GM12878 (cell line): ENCODE measurements around the gene TBX15. TPM values are rescaled to one million over a fixed set of nuclear protein-coding genes. Genes with fewer than 3 reads are reported as not detected.
A peak's percentile ranks its signal among the peaks of the same experiment; 100 is the strongest.

Experiments
- ATAC-seq: fragments of 200-7000 bp; cut with Tn5 transposase; 3 replicates; pipeline ENCODE4 v1.9.1; 2020; ENCODE audit warnings: mild to moderate bottlenecking, moderate library complexity
- BruUV-seq: library from RNA; stranded (reverse); fragments of 400-500 nt; replicated peaks from 2 replicates; lab custom pipeline; 2021; lab: Mats Ljungman, UMichigan
- CTCF ChIA-PET: fragments of 300-600 bp; sonication (Branson Sonifier 250); formaldehyde crosslinking; extraction: SDS; loops from one replicate; lab custom pipeline; 2021; ENCODE audit warnings: inconsistent platforms; lab: Yijun Ruan, JAX
- POLR2A ChIA-PET: fragments of 350-600 bp; formaldehyde crosslinking; extraction: SDS; loops from one replicate; lab custom pipeline; 2021; ENCODE audit warnings: inconsistent platforms; lab: Charles Lee
- RAD21 ChIA-PET: fragments of 300-600 bp; sonication (Branson Sonifier 250); formaldehyde crosslinking; loops from one replicate; lab custom pipeline; 2023; ENCODE audit warnings: antibody characterized with exemption; ENCODE audit not compliant: unreplicated experiment; lab: Charles Lee
- SMC1A ChIA-PET: fragments of 300-600 bp; sonication (Branson Sonifier 250); formaldehyde crosslinking; loops from one replicate; lab custom pipeline; 2023; ENCODE audit not compliant: unreplicated experiment, uncharacterized antibody; lab: Charles Lee
- DNase-seq: peaks from one replicate; pipeline ENCODE4 v3.0.0-alpha.2; 2011; ENCODE audit warnings: low read depth, low spot score
- FAIRE-seq: peaks from 3 replicates; lab custom pipeline; 2011; peaks lifted over from hg19 to GRCh38; lab: Jason Lieb, UNC
- H2AFZ ChIP-seq: 2 replicates; pipeline ENCODE4 v1.6.0; 2011; ENCODE audit warnings: low read depth, low read length, control low read depth; ENCODE audit not compliant: control insufficient read depth
- H3K27ac ChIP-seq: 2 replicates; pipeline ENCODE4 v1.5.1; 2011; ENCODE audit warnings: control low read depth; ENCODE audit not compliant: control insufficient read depth, insufficient read depth
- H3K27me3 ChIP-seq, 2 experiments: replicated peaks in 1 of 2; 2 replicates each; pipeline versions ENCODE4 v1.6.0 to v1.6.1; 2011; ENCODE audit warnings: low read length in 1 of 2; ENCODE audit not compliant: control insufficient read depth in 2 of 2, insufficient read depth in 2 of 2
- H3K36me3 ChIP-seq, 2 experiments: 2 replicates each; pipeline ENCODE4 v1.5.1; 2011; ENCODE audit warnings: low read length in 1 of 2; ENCODE audit not compliant: control insufficient read depth in 2 of 2, insufficient read depth in 2 of 2
- H3K4me1 ChIP-seq: 2 replicates; pipeline ENCODE4 v1.6.1; 2011; ENCODE audit warnings: mild to moderate bottlenecking, low read length, moderate library complexity, mixed read lengths; ENCODE audit not compliant: control insufficient read depth, insufficient read depth
- H3K4me2 ChIP-seq: 2 replicates; pipeline ENCODE4 v1.6.0; 2011; ENCODE audit warnings: control low read depth; ENCODE audit not compliant: control insufficient read depth, insufficient read depth
- H3K4me3 ChIP-seq: fragments of 200-600 bp; sonication (generic); 2 replicates; pipeline ENCODE4 v1.5.1; 2016
- H3K79me2 ChIP-seq: 2 replicates; pipeline ENCODE4 v1.6.0; 2011; ENCODE audit warnings: low read length; ENCODE audit not compliant: control insufficient read depth, insufficient read depth
- H3K9ac ChIP-seq: 2 replicates; pipeline ENCODE4 v1.8.0; 2011; ENCODE audit warnings: low read length, control low read depth, mixed read lengths; ENCODE audit not compliant: control insufficient read depth, insufficient read depth
- H3K9me3 ChIP-seq: replicated peaks from 3 replicates; pipeline ENCODE4 v1.5.1; 2011; ENCODE audit warnings: mild to moderate bottlenecking, low read length; ENCODE audit not compliant: control insufficient read depth, insufficient read depth
- H4K20me1 ChIP-seq: 2 replicates; pipeline ENCODE4 v1.6.0; 2011; ENCODE audit not compliant: control insufficient read depth, insufficient read depth
- E2F4 ChIP-seq: IDR thresholded peaks from 2 replicates; pipeline ENCODE4 v1.6.1; 2012; ENCODE audit warnings: low read depth, low read length, improper control_type of control experiment
- GATAD2B ChIP-seq: fragments of 450-650 bp; conservative IDR thresholded peaks from 2 replicates; pipeline ENCODE4 v1.6.1; 2017; ENCODE audit warnings: low read depth, mild to moderate bottlenecking, moderate library complexity
- KDM1A ChIP-seq: fragments of 200-600 bp; sonication (generic); IDR thresholded peaks from 2 replicates; pipeline ENCODE4 v1.6.1; 2016; ENCODE audit warnings: borderline replicate concordance
- MLLT1 ChIP-seq: fragments of 450-650 bp; IDR thresholded peaks from 2 replicates; pipeline ENCODE4 v1.6.1; 2016; ENCODE audit warnings: mild to moderate bottlenecking
- NR2C1 ChIP-seq: fragments of 450-650 bp; IDR thresholded peaks from 2 replicates; pipeline ENCODE4 v1.6.1; 2017; ENCODE audit warnings: antibody characterized with exemption, mild to moderate bottlenecking, moderate library complexity
- POLR2AphosphoS5 ChIP-seq: IDR thresholded peaks from 2 replicates; pipeline ENCODE4 v1.6.1; 2011; ENCODE audit warnings: mild to moderate bottlenecking, low read length, inconsistent platforms
- RBBP5 ChIP-seq: fragments of 200-600 bp; sonication (generic); conservative IDR thresholded peaks from 2 replicates; pipeline ENCODE4 v1.6.1; 2016
- SMAD1 ChIP-seq: fragments of 450-650 bp; IDR thresholded peaks from 2 replicates; pipeline ENCODE4 v1.6.1; 2018; ENCODE audit warnings: mild to moderate bottlenecking, low read depth; ENCODE audit not compliant: partially characterized antibody
- SMC3 ChIP-seq: IDR thresholded peaks from 2 replicates; pipeline ENCODE4 v1.6.1; 2011; ENCODE audit warnings: low read length, improper control_type of control experiment, borderline replicate concordance
- SP1 ChIP-seq: IDR thresholded peaks from one replicate; pipeline ENCODE4 v1.6.1; 2011; ENCODE audit warnings: low read depth, low read length
- STAT3 ChIP-seq: IDR thresholded peaks from 2 replicates; pipeline ENCODE4 v1.6.1; 2011; ENCODE audit warnings: low read depth, low read length, improper control_type of control experiment
- ZSCAN29 ChIP-seq: fragments of 450-650 bp; IDR thresholded peaks from 2 replicates; pipeline ENCODE4 v1.6.1; 2017; ENCODE audit warnings: mild to moderate bottlenecking, moderate library complexity
- WGBS: methylation state at CpG from one replicate; pipeline ENCODE4 v1.1.6; 2016; ENCODE audit warnings: low lambda C conversion rate; ENCODE audit not compliant: insufficient replicate concordance, insufficient coverage; ENCODE audit errors: missing lambda C conversion rate; 5-methylcytosine and 5-hydroxymethylcytosine counted together
- in situ Hi-C: fragments of 300-500 bp; cut with MboI; formaldehyde crosslinking; loops from 9 replicates; pipeline ENCODE4 v1.14.3; 2018; ENCODE audit warnings: mixed read lengths
- intact Hi-C: fragments of 100-400 bp; cut with micrococcal nuclease; formaldehyde crosslinking; loops from one replicate; pipeline ENCODE4 v1.14.2; 2022; ENCODE audit not compliant: unreplicated experiment
- polyA plus RNA-seq, 11 experiments: library from polyadenylated mRNA; depleted of rRNA in 4 of 11; unstranded in 6 of 11; stranded (reverse) in 5 of 11; fragments of >200 nt; fragmentation: Nextera tagmentation in 4 of 11; fragmentation: Illumina TruSeq in 1 of 11; extraction: Ambion mirVana in 4 of 11; extraction: Trizol in 1 of 11; gene quantifications; 1 replicate in 1 of 11; 2 replicates in 10 of 11; pipeline versions ENCODE4 v1.2.1 to v1.2.3, GENCODE V29; 2011 to 2016; ENCODE audit warnings: inconsistent platforms in 2 of 11, missing spikeins in 2 of 11, low read depth in 1 of 11
- total RNA-seq, 4 experiments: library from RNA; depleted of rRNA in 3 of 4; stranded (reverse); fragments of >200 nt in 3 of 4; fragmentation: Illumina TruSeq in 1 of 4; extraction: Trizol in 1 of 4; gene quantifications; 2 replicates each; pipeline versions ENCODE4 v1.2.1 to v1.2.3, GENCODE V29; 2013 to 2021

TBX15 gene
- total and polyA plus RNA-seq, 10 of the 15 experiments (the other 5 are each of a cell fraction or from before 2014, with no cell fraction given) = 0.64 to 9.4 (median 0.99) TPM

GRCh38 chr1:119001181-119002027 lies 13.3 kb upstream of the TBX15 start:
- peak; percentile 2; the same call in 1 of the 2 replicates for TF ChIP-seq SMC3
- TF ChIP-seq GATAD2B = no peak
- ChIA-PET SMC1A (no interaction called here), POLR2A (no interaction called here), CTCF (no interaction called here), RAD21 (no interaction called here)
- BruUV-seq = no TSS peak
- intact Hi-C loops (loop anchor here (10.0 kb wide), 1 partner anchor 537 kb away; no protein-coding TSS in a partner anchor), in situ Hi-C loops (no loop called here)
- H3K27ac ChIP-seq = no peak overlapping the region
- DNase-seq (no peak), FAIRE-seq (no peak), ATAC-seq (peak; percentile 60)
- no peaks in the 10 kb centered on the region for H3K36me3 ChIP-seq
- H3K4me1 ChIP-seq = no peaks in the 10 kb centered on the region; the same call in 1 of the 2 replicates
- peaks cover under 1% of the 10 kb centered on the region; the same call in 1 of the 3 replicates for H3K9me3 ChIP-seq
- H3K27me3 ChIP-seq = peaks cover 6 to 21% of the 10 kb centered on the region in 2 experiments
- no peak overlapping the region for H2AFZ ChIP-seq
- H3K79me2 ChIP-seq = no peaks in the 10 kb centered on the region
- H3K4me3 ChIP-seq = no peak overlapping the region
- H4K20me1 ChIP-seq = no peaks in the 10 kb centered on the region
- no peak overlapping the region for H3K9ac ChIP-seq
- H3K4me2 ChIP-seq = peak overlapping the region; percentile 58; the same call in 1 of the 2 replicates
- 43% methylated on average over 37 of the region's 49 CpGs for WGBS

- Histone ChIP-seq H3K27ac (no peak overlapping the region), H3K9ac (no peak overlapping the region), H3K36me3 (no peaks in the 10 kb centered on the region), H3K4me1 (no peaks in the 10 kb centered on the region; the same call in 1 of the 2 replicates), H4K20me1 (no peaks in the 10 kb centered on the region), H3K4me3 (no peak overlapping the region), H3K9me3 (no peaks in the 10 kb centered on the region), H2AFZ (no peak overlapping the region), H3K27me3 (peaks cover 4 to 19% of the 10 kb centered on the region in 2 experiments), H3K4me2 (peak overlapping the region; percentile 58; the same call in 1 of the 2 replicates), H3K79me2 (no peaks in the 10 kb centered on the region)
- intact Hi-C loops (loop anchor here (10.0 kb wide), 1 partner anchor 536 kb away; no protein-coding TSS in a partner anchor), in situ Hi-C loops (no loop called here)
- DNase-seq (no peak), ATAC-seq (no peak), FAIRE-seq (no peak)
- ChIA-PET CTCF (interaction anchor here (0.7 to 0.9 kb wide), 2 partner anchors 9 to 176 kb away, joined by 3 read pairs; no protein-coding TSS in a partner anchor), RAD21 (no interaction called here), POLR2A (no interaction called here), SMC1A (interaction anchor here (0.8 to 1.0 kb wide), 2 partner anchors 173 to 213 kb away, joined by 3 read pairs; no protein-coding TSS in a partner anchor)
- 41% methylated on average over 44 of the region's 44 CpGs for WGBS
- no TSS peak for BruUV-seq
- TF ChIP-seq RBBP5 (no peak), STAT3 (no peak), KDM1A (no peak), POLR2AphosphoS5 (no peak), NR2C1 (no peak), SMC3 (no peak), SMAD1 (no peak), ZSCAN29 (no peak), MLLT1 (no peak), E2F4 (no peak), SP1 (no peak)
Measured at GRCh38 chr1:119000371-119001180, 12.4 kb upstream of the TBX15 start.
